Measurements from ENCODE around the gene PPP1R7.

Gene PPP1R7

GRCh38 chr2:241230435-241230834 is 80.2 kb downstream of the PPP1R7 start:
- no peaks in the 10 kb centered on the region for H3K4me1 Mint-ChIP-seq
- H3K9me3 Mint-ChIP-seq = no peaks in the 10 kb centered on the region
- no peaks in the 10 kb centered on the region for H3K27me3 Mint-ChIP-seq
- peaks cover 22% of the 10 kb centered on the region for H3K36me3 Mint-ChIP-seq
- H3K4me3 Mint-ChIP-seq = no peak overlapping the region
- H3K27ac Mint-ChIP-seq = no peak overlapping the region

DNA sequence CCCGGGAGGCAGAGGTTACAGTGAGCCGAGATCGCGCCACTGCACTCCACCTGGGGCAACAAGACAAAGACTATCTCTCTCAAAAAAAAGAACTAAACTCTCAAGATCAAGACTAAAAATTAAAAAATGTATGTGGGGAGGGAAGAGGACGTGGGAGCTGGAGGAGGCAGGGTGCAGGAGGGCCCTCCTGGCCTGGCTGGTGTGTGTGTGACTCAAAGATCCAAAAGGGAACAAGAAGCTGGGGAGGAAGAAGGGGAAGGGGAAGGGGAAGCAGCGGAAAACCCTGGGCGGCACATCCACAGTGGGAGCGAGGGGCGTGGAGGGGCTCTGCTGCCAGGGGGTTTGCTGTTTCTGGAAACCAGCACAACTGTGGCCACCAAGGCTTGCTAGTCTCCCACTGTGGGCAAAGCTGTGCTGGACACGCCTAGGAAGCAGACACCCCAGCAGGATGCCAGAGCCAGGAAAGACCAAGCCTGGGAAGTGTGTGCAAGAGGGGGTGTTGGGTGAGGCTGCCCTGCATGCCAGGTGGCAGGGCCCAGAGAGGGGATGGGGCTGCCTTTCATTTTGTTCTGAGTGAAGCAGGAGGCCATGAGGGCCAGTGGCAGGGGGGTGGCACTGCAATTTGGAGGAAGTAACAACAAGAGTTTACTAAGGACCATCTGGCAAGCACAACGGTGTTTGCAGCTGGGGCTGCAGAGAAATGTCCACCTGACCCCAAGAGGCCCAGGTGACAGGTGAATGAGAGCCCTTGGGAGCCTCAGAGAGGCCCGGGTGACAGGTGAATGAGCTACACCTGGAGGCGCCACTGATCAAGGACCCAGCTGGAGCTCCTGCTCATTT is 82.7 kb downstream of the PPP1R7 start:
- H3K4me3 Mint-ChIP-seq = no peak overlapping the region
- H3K27me3 Mint-ChIP-seq = no peaks in the 10 kb centered on the region
- H3K4me1 Mint-ChIP-seq = no peaks in the 10 kb centered on the region
- H3K9me3 Mint-ChIP-seq = no peaks in the 10 kb centered on the region
- no peak overlapping the region for H3K27ac Mint-ChIP-seq
- peaks cover 33% of the 10 kb centered on the region for H3K36me3 Mint-ChIP-seq
